ENCODE measurements around the gene PSMG4.

Gene PSMG4

GRCh38 chr6:3277251-3277650, 18.5 kb downstream of the PSMG4 start:
- no peak for DNase-seq

GRCh38 chr6:3277851-3278416, 19.2 kb downstream of the PSMG4 start:
- DNase-seq = no peak

- no peak for DNase-seq
Measured at GRCh38 chr6:3278691-3279090, 19.9 kb downstream of the PSMG4 start.

- DNase-seq = no peak
Measured at GRCh38 chr6:3280091-3280490, 21.3 kb downstream of the PSMG4 start.

- DNase-seq = no peak
Measured at GRCh38 chr6:3280866-3281465, 22.2 kb downstream of the PSMG4 start.

- DNase-seq = no peak
Measured at GRCh38 chr6:3281631-3282475, 23.1 kb downstream of the PSMG4 start.

- no peak for DNase-seq
Measured at GRCh38 chr6:3282476-3283236, 23.9 kb downstream of the PSMG4 start.

GRCh38 chr6:3283241-3283640, 24.5 kb downstream of the PSMG4 start:
- no peak for DNase-seq

GRCh38 chr6:3283641-3284435, 25.1 kb downstream of the PSMG4 start:
- no peak for DNase-seq

GRCh38 chr6:3284436-3284876, 25.7 kb downstream of the PSMG4 start:
- no peak for DNase-seq

- DNase-seq = no peak
Measured at GRCh38 chr6:3285049-3285639, 26.4 kb downstream of the PSMG4 start.

- DNase-seq = no peak
Measured at GRCh38 chr6:3285732-3286131, 27.0 kb downstream of the PSMG4 start.

- DNase-seq = no peak
Measured at GRCh38 chr6:3286641-3287171, 28.0 kb downstream of the PSMG4 start.

- no peak for DNase-seq
Measured at GRCh38 chr6:3287308-3287707, 28.6 kb downstream of the PSMG4 start.

GRCh38 chr6:3287976-3288707, 29.4 kb downstream of the PSMG4 start:
- no peak for DNase-seq

GRCh38 chr6:3288711-3289663, 30.2 kb downstream of the PSMG4 start:
- DNase-seq = no peak

GRCh38 chr6:3289664-3290055, 30.9 kb downstream of the PSMG4 start:
- no peak for DNase-seq

- no peak for DNase-seq
Measured at GRCh38 chr6:3290149-3290930, 31.6 kb downstream of the PSMG4 start.

- DNase-seq = no peak
Measured at GRCh38 chr6:3290931-3291211, 32.1 kb downstream of the PSMG4 start.

All from T-helper 2 cell (primary cell).